Astrocyte (in vitro differentiated cells and primary cell): ENCODE results near the gene ITPR2. TPM values are rescaled to one million over a fixed set of nuclear protein-coding genes. Genes with fewer than 3 reads are reported as not detected.

ENCODE experiments used
- DNase-seq: peaks from one replicate; pipeline ENCODE4 v3.0.0-alpha.2; 2010; ENCODE audit warnings: low read depth
- FAIRE-seq: peaks from 2 replicates; lab custom pipeline; 2011; peaks lifted over from hg19 to GRCh38; lab: Jason Lieb, UNC
- H2AFZ ChIP-seq: 2 replicates; pipeline ENCODE4 v1.6.0; 2012; ENCODE audit warnings: low read depth, low read length, inconsistent platforms
- H3K27ac ChIP-seq: 2 replicates; pipeline ENCODE4 v1.5.1; 2011; ENCODE audit warnings: low read depth, low read length, inconsistent platforms
- H3K27me3 ChIP-seq: 2 replicates; pipeline ENCODE4 v1.6.0; 2011; ENCODE audit warnings: low read length, inconsistent platforms; ENCODE audit not compliant: insufficient read depth
- H3K36me3 ChIP-seq: 2 replicates; pipeline ENCODE4 v1.5.1; 2011; ENCODE audit warnings: low read length, inconsistent platforms; ENCODE audit not compliant: insufficient read depth
- H3K4me1 ChIP-seq: 2 replicates; pipeline ENCODE4 v1.5.1; 2011; ENCODE audit warnings: low read length, inconsistent platforms; ENCODE audit not compliant: insufficient read depth
- H3K4me2 ChIP-seq: 2 replicates; pipeline ENCODE4 v1.6.0; 2012; ENCODE audit warnings: low read length, inconsistent platforms
- H3K4me3 ChIP-seq: 2 replicates; pipeline ENCODE4 v1.5.1; 2011; ENCODE audit warnings: low read depth, mild to moderate bottlenecking, low read length, inconsistent platforms; ENCODE audit not compliant: insufficient read depth
- H3K79me2 ChIP-seq: 2 replicates; pipeline ENCODE4 v1.6.0; 2012; ENCODE audit warnings: mild to moderate bottlenecking, low read length, inconsistent platforms; ENCODE audit not compliant: insufficient read depth
- H3K9ac ChIP-seq: 2 replicates; pipeline ENCODE4 v1.6.0; 2012; ENCODE audit warnings: mild to moderate bottlenecking, low read length, inconsistent platforms
- H3K9me3 ChIP-seq: 2 replicates; pipeline ENCODE4 v1.5.1; 2012; ENCODE audit warnings: low read depth, mild to moderate bottlenecking, low read length, inconsistent platforms; ENCODE audit not compliant: insufficient read depth
- H4K20me1 ChIP-seq: 2 replicates; pipeline ENCODE4 v1.6.0; 2012; ENCODE audit warnings: low read length, inconsistent platforms; ENCODE audit not compliant: insufficient read depth
- H3K27ac Mint-ChIP-seq: one replicate; pipeline ENCODE4 v1.8.0; 2021; ENCODE audit warnings: mild to moderate bottlenecking, mixed read lengths; ENCODE audit not compliant: unreplicated experiment
- H3K27me3 Mint-ChIP-seq: one replicate; pipeline ENCODE4 v1.8.0; 2021; ENCODE audit warnings: low read depth, mixed read lengths; ENCODE audit not compliant: unreplicated experiment
- H3K36me3 Mint-ChIP-seq: one replicate; pipeline ENCODE4 v1.8.0; 2021; ENCODE audit warnings: low read depth, mixed read lengths; ENCODE audit not compliant: unreplicated experiment
- H3K4me1 Mint-ChIP-seq: one replicate; pipeline ENCODE4 v1.8.0; 2021; ENCODE audit warnings: low read depth, mixed read lengths; ENCODE audit not compliant: unreplicated experiment
- H3K4me3 Mint-ChIP-seq: one replicate; pipeline ENCODE4 v1.8.0; 2021; ENCODE audit warnings: mild to moderate bottlenecking, moderate library complexity, mixed read lengths; ENCODE audit not compliant: unreplicated experiment
- H3K9me3 Mint-ChIP-seq: one replicate; pipeline ENCODE4 v1.8.0; 2021; ENCODE audit warnings: mild to moderate bottlenecking, mixed read lengths; ENCODE audit not compliant: unreplicated experiment
- CTCF ChIP-seq: IDR thresholded peaks from 2 replicates; pipeline ENCODE4 v1.5.1; 2011; ENCODE audit warnings: low read depth, mild to moderate bottlenecking, inconsistent platforms, low read length, moderate library complexity; ENCODE audit not compliant: insufficient read depth
- EZH2 ChIP-seq: IDR thresholded peaks from 2 replicates; pipeline ENCODE4 v1.6.1; 2012; ENCODE audit warnings: mild to moderate bottlenecking, low read length, inconsistent platforms; ENCODE audit not compliant: insufficient read depth
- total RNA-seq: library from RNA; stranded (reverse); gene quantifications from 2 replicates; pipeline ENCODE4 v1.2.1, GENCODE V29; 2021

Gene ITPR2
- total RNA-seq, 1 donor from 2014 or later, result 24.4 TPM

DNA sequence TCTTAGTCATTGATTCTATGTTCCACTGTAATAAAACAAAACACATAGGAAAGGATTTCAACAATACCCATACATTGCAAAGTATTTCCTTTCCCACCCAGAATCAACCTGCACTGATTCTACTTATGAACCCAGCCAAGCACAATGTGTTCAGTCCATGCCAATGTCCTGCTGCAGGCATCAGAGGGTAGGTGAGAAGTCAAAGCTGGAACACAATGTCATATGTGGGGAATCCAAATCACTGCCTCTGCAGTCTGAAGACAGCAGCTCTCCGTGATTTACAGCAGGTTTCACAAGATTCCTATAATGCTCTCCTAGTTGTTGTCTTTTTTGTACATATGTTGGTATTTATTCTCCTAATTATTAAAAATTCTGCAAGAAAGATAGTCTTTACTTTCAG lies 25.7 kb downstream of the ITPR2 start:
- H3K79me2 ChIP-seq, result no peaks in the 10 kb centered on the region
- H3K4me3 ChIP-seq, result no peak overlapping the region
- Mint-ChIP-seq H3K4me3 (no peak overlapping the region), H3K36me3 (no peaks in the 10 kb centered on the region), H3K27ac (no peak overlapping the region), H3K27me3 (no peaks in the 10 kb centered on the region), H3K4me1 (peaks cover 31% of the 10 kb centered on the region), H3K9me3 (no peaks in the 10 kb centered on the region)
- H3K27ac ChIP-seq, result no peak overlapping the region
- H3K36me3 ChIP-seq, result no peaks in the 10 kb centered on the region
- no peak for DNase-seq
- no peak overlapping the region for H2AFZ ChIP-seq
- no peak overlapping the region for H3K9ac ChIP-seq
- H4K20me1 ChIP-seq, result no peaks in the 10 kb centered on the region
- H3K4me2 ChIP-seq, result no peak overlapping the region
- H3K9me3 ChIP-seq, result no peaks in the 10 kb centered on the region
- no peaks in the 10 kb centered on the region for H3K27me3 ChIP-seq
- TF ChIP-seq EZH2 (no peak), CTCF (no peak)
- no peaks in the 10 kb centered on the region for H3K4me1 ChIP-seq
- FAIRE-seq, result no peak

GRCh38 chr12:26806556-26806955 lies 26.4 kb downstream of the ITPR2 start:
- no peak overlapping the region for H2AFZ ChIP-seq
- no peaks in the 10 kb centered on the region for H4K20me1 ChIP-seq
- Mint-ChIP-seq H3K27ac (no peak overlapping the region), H3K4me3 (no peak overlapping the region), H3K4me1 (peaks cover 31% of the 10 kb centered on the region), H3K9me3 (no peaks in the 10 kb centered on the region), H3K27me3 (no peaks in the 10 kb centered on the region), H3K36me3 (no peaks in the 10 kb centered on the region)
- no peak overlapping the region for H3K27ac ChIP-seq
- FAIRE-seq (no peak), DNase-seq (no peak)
- H3K9ac ChIP-seq, result no peak overlapping the region
- no peaks in the 10 kb centered on the region for H3K9me3 ChIP-seq
- TF ChIP-seq CTCF, result no peak
- H3K27me3 ChIP-seq, result no peaks in the 10 kb centered on the region
- no peak overlapping the region for H3K4me2 ChIP-seq
- no peaks in the 10 kb centered on the region for H3K4me1 ChIP-seq
- H3K36me3 ChIP-seq, result no peaks in the 10 kb centered on the region
- no peak overlapping the region for H3K4me3 ChIP-seq
- H3K79me2 ChIP-seq, result no peaks in the 10 kb centered on the region

DNA sequence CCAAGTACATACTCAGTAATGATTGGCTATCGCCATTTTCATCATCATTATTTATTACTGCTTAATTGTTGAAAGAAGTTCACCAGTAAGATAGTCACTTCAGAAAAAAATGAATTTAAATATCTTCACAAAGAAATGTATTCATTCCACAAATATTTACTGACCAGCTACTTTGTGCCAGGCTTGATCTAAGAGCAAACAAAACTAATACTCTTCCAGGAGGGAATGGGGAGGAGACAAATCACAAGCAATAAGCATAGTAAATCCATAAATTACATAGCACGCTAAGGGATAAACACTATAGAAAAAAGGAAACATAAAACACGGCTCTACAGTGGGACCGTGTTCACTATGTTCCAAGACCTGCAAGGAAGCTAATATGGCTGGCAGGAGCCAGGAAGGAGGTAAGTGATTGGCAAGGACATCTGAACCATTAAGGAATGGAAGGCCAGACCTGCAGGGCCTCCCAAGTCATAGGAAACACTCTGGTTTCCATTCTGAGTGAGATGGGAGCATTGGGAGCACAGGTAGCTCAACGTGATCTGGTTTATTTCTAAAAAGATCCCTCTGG lies 27.5 kb downstream of the ITPR2 start:
- FAIRE-seq (no peak), DNase-seq (no peak)
- no peaks in the 10 kb centered on the region for H3K27me3 ChIP-seq
- H3K36me3 ChIP-seq, result no peaks in the 10 kb centered on the region
- Mint-ChIP-seq H3K27me3 (no peaks in the 10 kb centered on the region), H3K4me1 (peaks cover 30% of the 10 kb centered on the region), H3K36me3 (no peaks in the 10 kb centered on the region), H3K9me3 (no peaks in the 10 kb centered on the region), H3K4me3 (no peak overlapping the region), H3K27ac (no peak overlapping the region)
- no peaks in the 10 kb centered on the region for H3K9me3 ChIP-seq
- H3K4me2 ChIP-seq, result no peak overlapping the region
- no peaks in the 10 kb centered on the region for H4K20me1 ChIP-seq
- TF ChIP-seq EZH2, result no peak
- TF ChIP-seq CTCF, result no peak
- no peaks in the 10 kb centered on the region for H3K4me1 ChIP-seq
- no peaks in the 10 kb centered on the region for H3K79me2 ChIP-seq
- no peak overlapping the region for H3K9ac ChIP-seq
- no peak overlapping the region for H3K27ac ChIP-seq
- H3K4me3 ChIP-seq, result no peak overlapping the region
- H2AFZ ChIP-seq, result no peak overlapping the region
